ENCODE results near the gene UBTD2. TPM values are rescaled to one million over a fixed set of nuclear protein-coding genes. Genes with fewer than 3 reads are reported as not detected.

Gene UBTD2
- total RNA-seq, 4 donors from 2014 or later = 6.1 to 108 (median 32.2) TPM

- no peak overlapping the region for H3K27ac ChIP-seq
- intact Hi-C loops (cut with DNase I; ENCODE audit: low total_unique reads) = no loop called here
- no peak for DNase-seq
- H3K4me1 ChIP-seq = no peaks in the 10 kb centered on the region
- no peaks in the 10 kb centered on the region for H3K9me3 ChIP-seq
- TF ChIP-seq POLR2A (IDR thresholded peaks at IDR 0.05) (no peak), CTCF (IDR thresholded peaks at IDR 0.05) (no peak)
- no peak overlapping the region for H3K4me3 ChIP-seq
- H3K36me3 ChIP-seq = no peaks in the 10 kb centered on the region
- H3K27me3 ChIP-seq = no peaks in the 10 kb centered on the region
Measured at GRCh38 chr5:172235132-172235780, 48.3 kb downstream of the UBTD2 start.

- no peaks in the 10 kb centered on the region for H3K36me3 ChIP-seq
- no peak for DNase-seq
- intact Hi-C loops (cut with DNase I; ENCODE audit: low total_unique reads) = no loop called here
- TF ChIP-seq POLR2A (IDR thresholded peaks at IDR 0.05) (no peak), CTCF (IDR thresholded peaks at IDR 0.05) (no peak)
- no peaks in the 10 kb centered on the region for H3K27me3 ChIP-seq
- H3K4me1 ChIP-seq = no peaks in the 10 kb centered on the region
- no peak overlapping the region for H3K4me3 ChIP-seq
- H3K27ac ChIP-seq = no peak overlapping the region
- no peaks in the 10 kb centered on the region for H3K9me3 ChIP-seq
Measured at GRCh38 chr5:172234031-172234430, 49.5 kb downstream of the UBTD2 start.

GRCh38 chr5:172229904-172230303, 53.7 kb downstream of the UBTD2 start:
- no peak for DNase-seq
- TF ChIP-seq CTCF (IDR thresholded peaks at IDR 0.05) (no peak), POLR2A (IDR thresholded peaks at IDR 0.05) (no peak)
- Histone ChIP-seq H3K9me3 (no peaks in the 10 kb centered on the region), H3K27me3 (no peaks in the 10 kb centered on the region), H3K4me3 (no peak overlapping the region), H3K36me3 (no peaks in the 10 kb centered on the region), H3K27ac (no peak overlapping the region), H3K4me1 (no peaks in the 10 kb centered on the region)
- intact Hi-C loops (cut with DNase I; ENCODE audit: low total_unique reads) = no loop called here

- Histone ChIP-seq H3K27me3 (no peaks in the 10 kb centered on the region), H3K36me3 (no peaks in the 10 kb centered on the region), H3K4me3 (no peak overlapping the region), H3K27ac (no peak overlapping the region), H3K9me3 (no peaks in the 10 kb centered on the region), H3K4me1 (no peaks in the 10 kb centered on the region)
- DNase-seq = no peak
- TF ChIP-seq CTCF (IDR thresholded peaks at IDR 0.05) = no peak
- no peak for TF ChIP-seq POLR2A (IDR thresholded peaks at IDR 0.05)
- intact Hi-C loops (cut with DNase I; ENCODE audit: low total_unique reads) = no loop called here
Measured at GRCh38 chr5:172224996-172225395, 58.6 kb downstream of the UBTD2 start.

- Histone ChIP-seq H3K4me1 (no peaks in the 10 kb centered on the region), H3K27ac (no peak overlapping the region), H3K36me3 (no peaks in the 10 kb centered on the region), H3K27me3 (no peaks in the 10 kb centered on the region), H3K4me3 (no peak overlapping the region), H3K9me3 (no peaks in the 10 kb centered on the region)
- no peak for DNase-seq
- intact Hi-C loops (cut with DNase I; ENCODE audit: low total_unique reads) = no loop called here
- no peak for TF ChIP-seq CTCF (IDR thresholded peaks at IDR 0.05)
- no peak for TF ChIP-seq POLR2A (IDR thresholded peaks at IDR 0.05)
Measured at GRCh38 chr5:172223901-172224873, 59.4 kb downstream of the UBTD2 start.
